Raji (cell line): Measurements from ENCODE around the gene DUSP3.

ENCODE experiments used
- POLR2A ChIP-seq: IDR thresholded peaks from 2 replicates; pipeline ENCODE4 v1.6.1; 2011; ENCODE audit warnings: low read depth, low read length, control low read depth; ENCODE audit not compliant: insufficient read depth

Gene DUSP3

DNA sequence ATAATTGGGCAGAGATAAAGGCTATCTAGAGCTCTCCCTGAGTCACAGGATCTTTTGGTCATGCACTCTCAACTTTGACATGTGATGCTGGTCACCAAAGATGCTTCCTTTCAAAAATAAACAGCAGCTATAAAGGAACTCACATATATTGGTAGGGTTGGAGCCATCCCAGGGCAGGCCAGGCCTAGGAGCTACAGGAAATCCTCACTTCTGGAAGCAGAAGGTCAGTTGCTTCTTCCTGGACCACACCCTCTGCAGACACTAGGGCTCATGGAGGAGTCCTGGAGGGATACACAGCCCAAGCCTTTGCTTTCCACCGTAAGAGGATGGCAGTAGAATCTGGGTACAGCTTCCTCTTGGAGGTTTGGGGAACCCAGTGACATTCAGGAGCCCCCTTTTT is 44.8 kb downstream of the DUSP3 start:
- no peak for TF ChIP-seq POLR2A

DNA sequence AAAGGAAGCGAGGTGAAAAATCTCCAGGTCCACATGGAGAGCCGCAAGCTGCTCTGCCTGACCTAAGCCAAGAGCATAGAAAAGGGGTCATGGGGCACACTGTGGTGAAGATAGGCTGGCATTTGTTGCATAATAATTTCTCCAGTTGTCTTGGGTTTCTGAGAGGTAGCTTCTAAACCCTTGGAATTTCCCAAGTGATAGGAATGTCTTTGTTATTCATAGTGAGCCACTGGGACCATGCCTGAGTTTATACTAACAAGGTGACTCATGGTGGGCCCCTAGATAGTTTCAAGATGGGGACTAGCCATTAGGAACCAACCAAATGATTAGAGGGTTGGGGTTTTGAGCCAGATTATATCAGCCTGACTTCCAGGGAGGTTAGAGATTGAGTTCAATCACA is 45.8 kb downstream of the DUSP3 start:
- TF ChIP-seq POLR2A, result no peak

GRCh38 chr17:43728081-43728480 is 50.7 kb downstream of the DUSP3 start:
- TF ChIP-seq POLR2A, result no peak

DNA sequence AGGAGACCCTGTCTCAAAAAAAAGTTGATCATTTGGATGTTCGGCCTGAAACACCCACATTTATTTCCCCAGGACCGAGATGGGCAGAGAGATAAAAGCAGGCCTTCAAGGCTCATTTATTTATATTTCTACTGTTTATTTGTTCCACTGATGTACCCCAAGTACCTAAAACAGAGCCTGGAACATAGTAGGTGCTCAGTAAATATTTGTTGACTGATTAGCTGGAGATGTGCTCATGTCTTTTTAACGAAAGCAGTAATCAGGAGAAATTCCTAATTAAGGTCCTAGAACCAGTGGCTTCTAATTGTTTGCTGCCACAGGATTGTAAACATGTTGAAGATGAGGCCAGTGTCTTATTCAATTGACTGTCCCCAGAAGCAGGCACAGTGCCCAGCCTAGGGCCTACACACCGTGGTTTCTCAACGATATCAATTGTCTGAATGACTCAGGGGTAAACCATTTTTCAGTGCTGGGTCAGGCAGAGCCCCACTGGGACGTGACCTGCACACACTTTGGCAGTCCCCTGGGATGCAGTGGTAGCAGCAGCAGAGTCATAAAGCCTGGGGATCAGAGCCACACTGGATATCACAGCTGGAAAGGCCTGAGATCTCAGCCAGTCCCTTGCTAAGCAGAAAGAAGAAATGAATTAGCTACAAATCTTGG is 54.9 kb downstream of the DUSP3 start:
- no peak for TF ChIP-seq POLR2A

- no peak for TF ChIP-seq POLR2A
Observed at GRCh38 chr17:43722870-43723665, 55.7 kb downstream of the DUSP3 start.

DNA sequence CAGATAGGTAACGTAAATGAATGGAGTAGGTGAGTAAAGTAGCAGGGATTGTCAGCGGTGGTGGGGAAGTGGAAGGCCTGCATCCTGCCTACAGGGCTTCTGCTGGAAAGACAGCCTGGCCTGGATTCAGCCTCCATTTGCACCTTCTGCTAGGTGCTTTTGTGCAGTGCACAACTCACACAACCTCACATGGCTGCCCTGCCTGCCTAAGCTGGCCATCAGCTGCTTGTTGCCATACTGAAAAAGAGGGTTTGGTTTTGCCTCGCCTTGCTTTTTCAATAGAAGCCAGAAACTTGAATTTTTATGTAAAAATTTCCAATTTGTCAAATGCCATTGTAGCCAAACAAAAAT is 56.5 kb downstream of the DUSP3 start:
- no peak for TF ChIP-seq POLR2A

DNA sequence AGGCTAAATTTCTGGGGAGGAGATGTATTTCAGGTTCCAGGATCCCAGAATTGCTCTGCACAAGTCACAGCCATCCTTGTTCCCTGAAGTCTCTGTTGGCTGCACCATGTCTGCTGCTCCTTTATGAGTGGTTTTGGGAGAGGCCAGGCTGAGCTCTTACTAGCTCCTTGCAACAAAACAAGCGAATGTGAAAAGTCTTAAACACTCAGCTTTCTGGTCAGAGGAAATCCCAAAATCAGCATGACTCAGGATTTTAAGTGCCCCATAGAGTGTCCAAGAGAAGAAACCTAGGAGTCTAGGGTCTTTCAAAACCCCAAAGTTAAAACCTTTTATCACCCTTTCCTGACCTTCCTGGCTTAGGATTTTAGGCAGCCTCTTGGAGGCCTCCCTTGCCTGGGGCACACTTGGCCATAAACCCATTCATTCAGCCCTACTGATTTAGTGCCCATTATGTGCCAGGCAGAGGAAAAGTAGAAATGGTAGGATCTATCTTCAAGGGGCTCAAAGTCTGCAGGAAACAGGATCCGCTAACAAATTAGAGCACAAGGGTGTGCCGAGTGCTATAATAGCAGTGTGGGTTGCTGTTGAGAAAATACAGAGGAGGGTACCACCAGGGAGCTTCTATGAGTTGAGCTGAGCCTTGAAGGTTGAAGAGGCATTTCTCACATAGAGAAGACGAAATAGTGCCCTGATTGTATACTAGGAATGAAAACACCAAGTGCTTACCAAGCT is 57.1 kb downstream of the DUSP3 start:
- no peak for TF ChIP-seq POLR2A

- no peak for TF ChIP-seq POLR2A
Observed at GRCh38 chr17:43720311-43721060, 58.3 kb downstream of the DUSP3 start.

- no peak for TF ChIP-seq POLR2A
Observed at GRCh38 chr17:43719578-43719977, 59.2 kb downstream of the DUSP3 start.

- TF ChIP-seq POLR2A, result no peak
Observed at GRCh38 chr17:43718544-43718943, 60.2 kb downstream of the DUSP3 start.

DNA sequence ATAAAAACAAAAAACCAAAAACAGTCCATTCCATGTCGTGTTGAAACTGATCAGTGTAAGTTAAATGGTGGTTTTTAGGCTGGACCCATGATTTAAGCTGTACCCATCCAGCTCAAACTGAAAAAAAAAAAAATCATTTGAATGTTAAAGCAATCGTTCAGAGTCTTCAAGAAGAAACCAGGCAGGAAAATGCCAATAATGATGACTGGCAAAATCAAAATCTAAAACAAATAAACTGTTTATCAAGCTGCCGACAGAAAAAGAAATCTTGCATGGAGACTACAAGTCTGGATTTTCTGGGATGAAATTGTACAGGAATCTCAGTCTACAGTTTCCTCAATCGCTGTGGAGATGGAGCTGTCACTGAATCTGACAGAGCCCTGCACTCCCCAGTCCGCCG is 60.9 kb downstream of the DUSP3 start:
- TF ChIP-seq POLR2A, result no peak
